PC-9 (cell line): Measurements from ENCODE around the gene COL4A4.

ENCODE experiments used
- CTCF ChIP-seq: fragments of 200-600 bp; sonication (generic); conservative IDR thresholded peaks from 2 replicates; pipeline ENCODE4 v1.6.1; 2017; ENCODE audit warnings: mixed run types, antibody characterized with exemption, mild to moderate bottlenecking, moderate library complexity
- EZH2 ChIP-seq: fragments of 200-600 bp; sonication (generic); IDR thresholded peaks from 2 replicates; pipeline ENCODE4 v1.8.0; 2017; ENCODE audit warnings: antibody characterized with exemption, low read depth

- TF ChIP-seq CTCF (no peak), EZH2 (no peak)
Observed at GRCh38 chr2:226969417-226970080, 194.5 kb downstream of the COL4A4 start.
